Limb (tissue), 2 donors: Measurements from ENCODE around the gene PARP14.
"Not testable (repeated sequence)": the region's sequence is repeated elsewhere in the genome, so short reads cannot be mapped to it uniquely, and the experiment has no call there.

Experiments
- DNase-seq, 2 donors: peaks; one replicate each; pipeline ENCODE4 v3.0.0-alpha.2; 2016; ENCODE audit errors: extremely low spot score in 2 of 2

Gene PARP14

DNA sequence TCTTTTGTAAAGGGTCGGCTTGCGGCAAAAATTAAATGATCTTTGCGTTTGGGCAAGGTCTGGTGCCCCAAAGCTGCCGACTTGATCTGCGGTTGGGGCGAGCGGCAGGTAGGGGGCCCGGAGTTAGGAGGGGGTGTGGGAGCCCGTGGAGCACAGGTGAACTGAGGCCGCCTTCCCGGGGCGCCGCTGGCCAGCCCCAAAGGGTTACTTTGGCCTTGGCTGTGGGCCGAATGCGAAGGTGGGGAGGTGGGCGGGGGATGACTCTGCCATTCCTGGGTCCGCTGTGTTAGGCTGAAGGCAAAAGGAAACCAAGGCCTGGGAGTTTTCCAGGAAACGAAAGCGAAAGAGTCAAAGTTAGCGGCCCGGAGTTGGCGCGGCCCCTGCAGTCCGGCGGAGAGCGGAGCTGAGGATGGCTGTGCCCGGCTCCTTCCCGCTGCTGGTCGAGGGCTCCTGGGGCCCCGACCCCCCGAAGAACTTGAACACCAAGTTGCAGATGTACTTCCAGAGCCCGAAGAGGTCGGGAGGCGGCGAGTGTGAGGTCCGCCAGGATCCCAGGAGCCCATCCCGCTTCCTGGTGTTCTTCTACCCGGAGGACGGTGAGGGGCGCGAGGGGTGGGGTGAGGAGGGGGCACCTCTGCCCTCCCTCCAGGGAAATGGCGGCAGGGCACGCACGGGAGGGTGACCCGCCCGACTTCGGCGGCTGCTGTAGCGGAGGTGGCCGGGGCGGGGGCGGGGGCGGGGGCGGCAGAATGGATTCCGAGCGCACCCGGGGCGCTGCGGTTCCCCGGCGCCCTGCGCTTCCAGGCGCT, at the start of gene PARP14:
PARP14 (plus strand) TSS at position 365 of the 809 bp plus-strand sequence; CDS start at position 410, 45 bp downstream.
- peak; percentile 21 to 68 for DNase-seq

DNA sequence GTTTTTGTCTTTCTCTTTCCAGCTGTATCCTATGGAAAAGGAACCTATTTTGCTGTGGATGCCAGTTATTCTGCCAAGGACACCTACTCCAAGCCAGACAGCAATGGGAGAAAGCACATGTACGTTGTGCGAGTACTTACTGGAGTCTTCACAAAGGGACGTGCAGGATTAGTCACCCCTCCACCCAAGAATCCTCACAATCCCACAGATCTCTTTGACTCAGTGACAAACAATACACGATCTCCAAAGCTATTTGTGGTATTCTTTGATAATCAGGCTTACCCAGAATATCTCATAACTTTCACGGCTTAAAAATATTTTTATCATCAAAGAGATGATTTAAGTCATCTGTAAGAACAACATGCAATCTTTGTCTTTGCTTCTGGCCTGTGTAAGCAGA, 44.9 kb upstream of the PARP14 start:
- DNase-seq: no peak

DNA sequence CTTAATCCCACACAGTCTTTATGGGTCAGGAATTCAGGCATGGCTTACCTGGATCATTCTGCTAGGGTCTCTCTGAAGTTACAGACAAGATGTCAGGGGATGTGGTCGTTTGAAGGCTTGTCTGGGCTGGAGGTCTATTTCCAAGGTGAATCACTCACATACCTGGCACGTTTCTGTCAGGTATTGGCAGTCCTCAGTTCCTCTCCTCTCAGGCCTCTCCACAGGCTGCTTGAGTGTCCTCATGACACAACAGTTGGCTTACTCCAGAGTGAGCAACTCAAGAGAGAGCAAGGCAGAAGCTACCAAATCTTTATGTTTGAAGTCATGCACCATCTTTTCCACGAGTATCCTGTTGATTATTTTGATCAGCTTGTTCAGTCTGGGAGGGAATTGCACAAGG, 43.9 kb upstream of the PARP14 start:
- DNase-seq: no peak

DNA sequence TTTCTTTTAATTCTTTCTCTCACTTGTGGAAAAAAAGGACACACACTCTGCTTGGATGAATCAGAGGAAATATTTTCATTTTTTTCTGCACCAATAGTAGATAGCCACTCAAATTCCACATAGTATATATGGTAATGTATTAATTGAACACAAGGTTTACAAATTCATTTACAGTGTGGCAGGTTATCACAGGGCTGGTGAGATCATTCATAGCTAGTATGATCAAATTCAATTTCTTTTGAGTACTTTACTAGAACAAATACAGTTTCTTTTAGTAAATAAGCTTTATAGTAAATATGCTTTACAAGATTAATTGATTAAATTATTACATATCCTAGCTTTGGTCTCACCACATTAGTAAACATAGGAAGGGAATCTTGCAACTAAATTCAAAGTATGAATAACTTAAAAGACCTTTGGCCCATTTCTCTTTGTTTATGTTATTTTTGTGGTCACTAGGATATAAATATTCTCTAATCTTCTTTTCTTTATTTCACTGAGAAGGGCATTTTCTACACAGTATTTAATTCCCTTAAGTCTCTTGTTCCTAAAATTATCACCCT, 40.1 kb upstream of the PARP14 start:
- DNase-seq: no peak

DNA sequence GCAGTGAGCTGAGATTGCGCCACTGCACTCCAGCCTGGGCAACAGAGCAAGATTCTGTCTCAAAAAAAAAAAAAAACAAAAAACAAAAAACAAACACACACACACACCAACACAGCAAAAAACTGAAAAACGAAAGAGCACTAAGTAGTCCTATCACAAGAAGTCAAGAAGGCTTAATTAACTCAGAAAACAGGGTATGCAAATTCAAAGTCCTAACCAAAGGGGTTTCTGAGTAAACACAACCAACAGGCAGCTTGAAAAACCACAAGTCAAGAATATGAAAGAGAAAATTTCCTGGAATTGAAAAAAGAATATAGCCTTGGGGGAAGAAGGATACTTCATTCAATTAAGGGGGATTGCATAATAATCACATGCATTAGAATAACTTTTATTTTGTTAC, 37.7 kb upstream of the PARP14 start:
- no peak for DNase-seq

DNA sequence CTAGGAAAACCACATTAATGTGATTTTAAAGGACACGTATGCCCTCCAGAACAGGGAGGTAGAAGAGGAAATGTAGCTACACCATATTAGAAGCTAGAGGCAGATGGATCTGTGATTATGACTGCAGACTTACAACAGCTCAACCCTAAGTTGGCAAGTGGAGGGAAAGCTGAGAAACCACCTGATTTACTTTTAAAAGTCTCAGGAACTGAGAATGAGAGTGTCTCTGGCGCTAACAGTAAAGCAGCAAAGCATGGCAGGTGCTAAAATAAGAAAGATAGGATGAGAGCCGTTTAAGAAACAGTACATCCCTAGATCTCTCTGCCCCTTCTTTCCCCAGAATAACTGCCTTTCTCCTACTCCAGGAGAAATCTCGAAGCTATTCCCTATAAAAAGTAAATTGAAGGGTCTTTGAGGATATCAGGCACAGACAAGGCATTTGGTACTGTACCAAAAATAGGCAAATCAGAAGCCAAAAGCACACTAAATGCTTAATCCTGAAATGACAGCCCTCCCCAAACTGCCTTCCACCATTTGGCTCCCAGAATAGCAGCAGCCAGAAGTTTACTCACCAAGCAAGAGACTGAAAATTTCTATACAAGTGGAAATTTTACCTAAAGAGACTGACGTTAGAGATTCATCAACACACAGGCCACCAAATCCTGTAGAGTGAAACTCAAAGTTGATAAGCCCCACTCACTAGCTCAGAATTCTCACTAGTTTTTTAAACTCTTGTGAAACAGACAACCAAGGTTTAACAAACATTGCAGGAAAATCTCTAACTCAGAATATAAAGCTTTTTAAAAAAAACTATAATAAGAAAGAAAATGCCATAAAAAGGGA, 34.3 kb upstream of the PARP14 start:
- no peak for DNase-seq

DNA sequence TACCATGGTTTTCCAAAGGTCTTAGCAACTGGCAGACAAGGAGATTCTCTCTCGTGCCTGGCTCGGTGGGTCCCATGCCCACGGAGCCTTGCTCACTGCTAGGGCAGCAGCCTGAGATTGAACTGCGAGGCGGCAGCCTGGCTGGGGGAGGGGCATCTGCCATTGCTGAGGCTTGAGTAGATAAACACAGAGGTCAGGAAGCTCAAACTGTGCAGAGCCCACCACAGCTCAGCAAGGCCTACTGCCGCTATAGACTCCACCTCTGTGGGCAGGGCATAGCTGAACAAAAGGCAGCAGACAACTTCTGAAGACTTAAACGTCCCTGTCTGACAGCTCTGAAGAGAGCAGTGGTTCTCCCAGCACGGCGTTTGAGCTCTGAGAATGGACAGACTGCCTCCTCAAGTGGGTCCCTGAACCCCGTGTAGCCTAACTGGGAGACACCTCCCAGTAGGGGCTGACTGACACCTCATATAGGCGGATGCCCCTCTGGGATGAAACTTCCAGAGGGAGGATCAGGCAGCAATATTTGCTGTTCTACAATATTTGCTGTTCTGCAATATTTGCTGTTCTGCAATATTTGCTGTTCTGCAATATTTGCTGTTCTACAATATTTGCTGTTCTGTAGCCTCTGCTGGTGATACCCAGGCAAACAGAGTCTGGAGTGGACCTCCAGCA, 29.3 kb upstream of the PARP14 start:
- DNase-seq: not testable (repeated sequence)

- not testable (repeated sequence) for DNase-seq
Measured at GRCh38 chr3:122651962-122652361, 28.7 kb upstream of the PARP14 start.

- not testable (repeated sequence) for DNase-seq
Measured at GRCh38 chr3:122658336-122658735, 22.3 kb upstream of the PARP14 start.

DNA sequence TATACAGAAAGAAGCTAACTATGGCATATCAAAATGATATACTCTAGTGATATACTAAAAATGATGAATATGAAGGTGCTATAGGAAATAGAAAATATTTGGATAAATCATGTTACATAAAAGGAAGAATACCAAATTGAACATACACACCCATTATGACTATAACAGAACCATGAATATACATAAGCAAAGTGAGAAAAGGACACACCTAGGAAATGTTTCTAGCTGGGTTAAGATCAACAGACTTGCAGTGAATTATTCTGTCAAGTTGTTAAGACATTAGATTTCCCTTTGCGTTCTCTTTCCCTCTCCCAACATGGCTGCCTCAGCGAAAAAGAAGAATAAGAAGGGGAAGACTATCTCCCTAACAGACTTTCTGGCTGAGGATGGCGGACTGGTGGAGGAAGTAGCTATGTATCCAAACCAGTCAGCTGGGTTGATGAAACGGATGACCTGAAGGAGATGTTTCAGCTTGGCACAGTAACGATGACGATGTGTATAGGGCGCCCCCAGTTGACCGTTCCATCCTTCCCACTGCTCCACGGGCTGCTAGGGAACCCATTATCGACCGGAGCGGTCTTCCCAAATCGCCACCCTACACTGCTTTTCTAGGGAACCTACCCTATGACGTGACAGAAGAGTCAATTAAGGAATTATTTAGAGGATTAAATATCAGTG, 20.2 kb upstream of the PARP14 start:
- DNase-seq: no peak

DNA sequence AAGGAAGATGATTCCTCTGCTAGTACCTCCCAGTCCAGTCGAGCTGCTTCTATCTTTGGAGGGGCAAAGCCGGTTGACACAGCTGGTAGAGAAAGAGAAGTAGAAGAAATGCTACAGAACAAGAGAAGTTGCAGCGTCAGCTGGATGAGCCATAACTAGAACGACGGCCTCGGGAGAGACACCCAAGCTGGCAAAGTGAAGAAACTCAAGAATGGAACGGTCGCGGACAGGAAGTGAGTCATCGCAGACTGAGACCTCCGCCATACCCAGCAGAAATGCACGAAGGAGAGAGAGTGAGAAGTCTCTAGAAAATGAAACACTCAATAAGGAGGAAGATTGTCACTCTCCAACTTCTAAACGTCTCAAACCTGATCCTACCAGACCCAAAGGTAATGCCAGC, 19.0 kb upstream of the PARP14 start:
- DNase-seq: no peak

GRCh38 chr3:122662505-122662904, 18.1 kb upstream of the PARP14 start:
- DNase-seq: no peak

- DNase-seq: no peak
Measured at GRCh38 chr3:122665226-122665786, 15.3 kb upstream of the PARP14 start.

- no peak for DNase-seq
Measured at GRCh38 chr3:122665881-122666280, 14.8 kb upstream of the PARP14 start.

DNA sequence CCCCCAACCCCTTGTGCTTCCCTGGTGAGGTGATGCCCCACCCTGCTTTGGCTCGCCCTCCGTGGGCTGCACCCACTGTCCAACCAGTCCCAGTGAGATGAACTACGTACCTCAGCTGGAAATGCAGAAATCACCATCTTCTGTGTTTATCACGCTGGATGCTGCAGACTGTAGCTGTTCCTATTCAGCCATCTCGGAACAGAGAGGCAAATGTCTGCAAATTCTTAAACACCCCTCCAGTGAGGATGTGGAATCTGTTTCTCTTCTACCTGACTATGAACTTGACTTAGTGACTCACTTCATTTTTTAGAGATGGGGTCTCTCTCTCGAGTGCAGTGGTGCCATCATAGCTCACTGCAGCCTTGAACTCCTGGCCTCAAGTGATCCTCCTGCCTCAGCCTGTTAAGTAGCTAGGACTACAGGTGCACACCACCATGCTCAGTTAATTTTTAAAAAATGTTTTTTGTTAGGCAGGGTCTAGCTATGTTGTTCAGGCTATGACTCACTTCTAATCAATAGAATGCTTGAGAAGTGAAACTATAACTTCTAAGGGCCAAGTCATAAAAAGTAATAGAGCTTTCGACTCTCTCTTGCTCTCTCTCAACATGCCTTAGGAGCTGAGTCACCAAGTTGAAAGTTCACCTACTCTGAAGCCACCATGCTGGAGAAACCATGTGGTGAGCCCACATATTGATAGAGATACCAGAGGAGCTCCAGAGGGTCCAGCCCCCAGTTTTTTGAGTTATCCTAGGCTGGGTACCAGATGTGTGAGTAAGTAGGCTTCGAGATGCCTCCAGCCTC, 11.5 kb upstream of the PARP14 start:
- no peak for DNase-seq

DNA sequence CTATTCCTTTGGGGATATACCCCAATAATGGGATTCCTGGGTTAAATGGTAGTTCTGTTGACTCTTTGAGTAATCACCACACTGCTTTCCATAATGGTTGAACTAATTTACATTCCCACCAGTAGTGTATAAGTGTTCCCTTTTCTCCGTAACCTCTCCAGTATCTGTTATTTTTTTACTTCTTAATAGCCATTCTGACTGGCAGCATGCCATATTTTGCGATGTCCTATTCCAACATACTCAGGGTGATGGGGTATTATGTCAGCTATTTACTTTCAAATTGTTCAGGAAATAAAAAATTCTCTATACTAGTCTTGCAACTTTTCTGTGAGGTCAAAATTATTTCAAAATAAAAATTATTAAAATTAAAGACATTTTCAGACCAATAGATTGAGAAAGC, 9.1 kb upstream of the PARP14 start:
- no peak for DNase-seq

DNA sequence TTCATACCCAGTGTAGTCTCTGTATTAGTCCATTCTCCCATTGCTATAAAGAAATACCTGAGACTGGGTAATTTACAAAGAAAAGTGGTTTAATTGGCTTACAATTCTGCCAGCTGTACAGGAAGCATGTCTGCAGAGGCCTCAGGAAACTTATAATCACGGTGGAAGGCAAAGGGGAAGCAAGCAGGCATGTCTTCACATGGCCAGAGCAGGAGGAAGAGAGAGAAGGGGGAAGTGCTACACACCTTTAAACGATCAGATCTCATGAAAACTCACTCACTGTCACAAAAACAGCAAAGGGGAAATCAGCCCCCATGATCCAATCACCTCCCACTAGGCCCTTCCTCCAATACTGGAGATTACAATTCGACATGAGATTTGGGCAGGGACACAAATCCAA, 6.3 kb upstream of the PARP14 start:
- DNase-seq: no peak

DNA sequence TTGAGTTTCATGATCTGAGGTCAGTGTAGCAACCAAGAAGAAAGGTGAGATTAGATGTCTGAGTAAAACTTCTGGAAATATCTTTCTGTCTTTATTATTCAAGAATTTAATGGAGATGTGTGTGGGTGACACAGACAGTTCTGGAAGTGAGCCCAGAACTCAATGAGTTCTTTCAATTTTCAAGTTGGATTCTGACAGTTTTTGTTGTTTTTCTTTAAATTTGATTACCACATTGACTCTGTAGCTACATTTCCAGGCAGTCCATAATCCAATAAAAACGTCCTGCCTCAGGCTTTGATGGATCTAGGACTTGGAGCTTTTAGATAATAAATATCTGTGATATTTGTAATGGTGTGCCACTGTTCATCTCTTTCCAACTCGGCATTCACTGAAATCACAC, 3.9 kb upstream of the PARP14 start:
- DNase-seq: no peak

DNA sequence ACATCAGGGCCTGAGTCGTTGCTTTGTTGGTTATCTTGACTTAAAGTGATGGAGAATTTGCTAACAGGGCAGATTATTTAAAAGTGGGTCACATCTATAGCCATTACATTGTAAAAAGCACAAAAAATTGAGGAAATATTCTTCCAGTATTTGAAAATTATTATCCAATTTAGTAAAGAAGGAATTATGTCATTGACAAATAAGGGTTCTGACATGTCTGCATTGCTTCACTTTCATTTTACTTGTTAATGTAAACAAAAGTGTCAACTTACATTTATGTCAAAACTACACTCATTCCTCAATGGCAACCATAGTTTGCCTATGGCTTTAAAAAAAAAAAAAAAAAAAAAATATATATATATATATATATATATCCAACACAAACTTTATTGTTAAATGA, 3.4 kb upstream of the PARP14 start:
- no peak for DNase-seq

GRCh38 chr3:122678506-122678905, 2.1 kb upstream of the PARP14 start:
- DNase-seq: no peak
